Stimulated activated naive B cell treated with anti-CD40 and anti-IgM and Interleukin-4, amounts not matched to agents 10 μg/mL and 1 μg/mL and 100 μg/mL, for 72 hours (primary cell): ENCODE data around the gene FAM222A.

Experiments used
- ATAC-seq, 2 donors: fragments of 150-1000 bp; cut with Tn5 transposase; replicated peaks; 2 replicates each; pipeline ENCODE4 v1.10.0; 2021; ENCODE audit warnings: moderate library complexity in 1 of 2
- DNase-seq: peaks from one replicate; pipeline ENCODE4 v3.0.0; 2021
- H3K27ac Mint-ChIP-seq: one replicate; pipeline ENCODE4 v1.8.0; 2022; ENCODE audit warnings: mild to moderate bottlenecking, mixed read lengths
- H3K27me3 Mint-ChIP-seq, 2 donors: one replicate each; pipeline ENCODE4 v1.8.0; 2022; ENCODE audit warnings: mixed read lengths in 2 of 2
- H3K36me3 Mint-ChIP-seq, 2 donors: one replicate each; pipeline ENCODE4 v1.8.0; 2022; ENCODE audit warnings: mixed read lengths in 2 of 2, mild to moderate bottlenecking in 1 of 2
- H3K4me1 Mint-ChIP-seq, 2 donors: one replicate each; pipeline ENCODE4 v1.8.0; 2022; ENCODE audit warnings: mixed read lengths in 2 of 2, mild to moderate bottlenecking in 1 of 2
- H3K4me3 Mint-ChIP-seq, 2 donors: one replicate each; pipeline ENCODE4 v1.8.0; 2022; ENCODE audit warnings: mild to moderate bottlenecking in 2 of 2, mixed read lengths in 2 of 2, moderate library complexity in 1 of 2
- H3K9me3 Mint-ChIP-seq, 2 donors: one replicate each; pipeline ENCODE4 v1.8.0; 2022; ENCODE audit warnings: mixed read lengths in 2 of 2, mild to moderate bottlenecking in 1 of 2

FAM222A gene

DNA sequence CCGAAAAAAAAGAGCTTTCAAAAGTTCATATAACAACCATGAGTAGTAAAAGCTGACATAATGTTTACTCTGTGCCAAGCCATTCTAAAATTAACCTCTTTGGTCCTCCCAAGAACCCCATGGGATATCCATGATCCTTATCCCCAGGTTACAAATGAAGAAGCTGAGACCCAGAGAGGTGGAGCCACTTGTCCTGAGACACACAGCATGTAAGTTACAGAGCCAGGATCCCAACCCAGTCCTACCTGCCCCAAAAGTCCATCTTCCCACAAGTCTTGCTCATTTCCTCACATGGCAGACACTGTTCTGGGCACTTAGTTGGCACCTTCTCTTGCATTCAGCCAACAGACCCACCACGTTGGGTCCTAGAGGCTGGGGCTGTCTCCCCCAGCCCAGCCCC is 82.4 kb downstream of the FAM222A start:
- H3K27me3 Mint-ChIP-seq = peaks cover 22 to 32% of the 10 kb centered on the region in 2 donors
- no peaks in the 10 kb centered on the region for H3K4me1 Mint-ChIP-seq
- DNase-seq (no peak), ATAC-seq (no peak)
- H3K9me3 Mint-ChIP-seq = no peaks in the 10 kb centered on the region
- H3K4me3 Mint-ChIP-seq = no peak overlapping the region
- no peak overlapping the region for H3K27ac Mint-ChIP-seq
- H3K36me3 Mint-ChIP-seq = no peaks in the 10 kb centered on the region

DNA sequence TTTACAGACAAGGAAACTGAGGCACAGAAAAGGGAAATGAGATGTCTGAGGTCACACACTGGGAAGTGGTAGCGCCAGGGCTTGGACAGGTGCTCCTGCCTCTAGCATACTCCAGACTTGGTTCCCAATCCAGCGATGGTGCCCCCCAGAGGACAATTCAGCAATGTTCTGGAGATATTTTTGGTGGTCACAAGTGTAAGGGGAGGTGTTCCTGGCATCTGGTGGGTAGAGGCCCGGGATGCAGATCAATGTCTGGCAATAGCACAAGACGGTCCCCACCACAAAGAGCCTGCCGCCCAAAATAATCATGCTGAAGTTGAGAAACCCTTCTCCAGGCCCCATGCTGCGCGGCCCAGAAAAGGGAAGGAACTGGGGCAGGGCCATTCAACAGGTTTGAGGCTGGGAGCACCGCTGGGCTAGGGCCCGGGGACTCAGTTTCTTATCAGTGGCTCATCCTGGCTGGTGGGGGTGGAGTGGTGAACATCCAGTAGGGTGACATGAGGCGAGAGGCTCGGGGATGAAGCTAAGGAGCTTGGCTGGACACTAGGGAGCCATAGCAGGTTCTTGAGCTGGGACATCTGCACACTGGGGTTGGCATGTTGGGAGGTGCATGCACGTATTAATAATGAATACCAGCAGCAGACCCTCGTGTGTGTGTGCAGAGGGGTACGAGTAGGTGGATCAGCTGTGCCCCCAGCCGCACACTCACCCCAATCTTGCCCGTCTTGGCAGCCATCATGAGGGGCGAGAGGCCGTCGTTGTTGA is 84.5 kb downstream of the FAM222A start:
- Mint-ChIP-seq H3K4me1 (no peaks in the 10 kb centered on the region), H3K27me3 (peaks cover 17 to 22% of the 10 kb centered on the region in 2 donors), H3K4me3 (no peak overlapping the region), H3K9me3 (no peaks in the 10 kb centered on the region), H3K36me3 (no peaks in the 10 kb centered on the region), H3K27ac (no peak overlapping the region)
- ATAC-seq = no peak
- DNase-seq = no peak

DNA sequence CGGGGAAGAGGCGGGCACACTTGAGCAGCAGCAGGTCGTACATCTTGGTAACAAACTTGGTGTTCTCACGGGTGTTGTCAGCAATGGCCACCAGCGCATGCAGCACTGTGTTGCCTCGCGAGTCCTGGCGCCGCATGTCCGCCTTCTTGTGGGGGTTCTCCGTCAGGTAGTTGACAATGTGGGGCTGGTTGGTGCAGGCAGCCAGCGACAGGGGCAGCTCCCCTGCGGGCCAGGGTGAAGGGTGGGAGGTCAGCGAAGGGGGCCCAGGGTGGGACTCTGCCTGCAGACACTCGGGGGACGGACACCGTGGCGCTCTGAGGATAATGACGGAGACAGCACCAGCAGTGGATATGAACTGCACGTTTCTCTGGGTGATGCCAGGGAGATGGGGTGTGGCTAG is 85.1 kb downstream of the FAM222A start:
- H3K36me3 Mint-ChIP-seq = no peaks in the 10 kb centered on the region
- H3K27me3 Mint-ChIP-seq = peaks cover 13 to 16% of the 10 kb centered on the region in 2 donors
- no peaks in the 10 kb centered on the region for H3K4me1 Mint-ChIP-seq
- no peak overlapping the region for H3K4me3 Mint-ChIP-seq
- no peak overlapping the region for H3K27ac Mint-ChIP-seq
- no peaks in the 10 kb centered on the region for H3K9me3 Mint-ChIP-seq
- DNase-seq (no peak), ATAC-seq (no peak)

- ATAC-seq = no peak
- no peak overlapping the region for H3K27ac Mint-ChIP-seq
- H3K27me3 Mint-ChIP-seq = peaks cover 12 to 14% of the 10 kb centered on the region in 2 donors
- no peaks in the 10 kb centered on the region for H3K9me3 Mint-ChIP-seq
- no peak overlapping the region for H3K4me3 Mint-ChIP-seq
- no peak for DNase-seq
- H3K4me1 Mint-ChIP-seq = peaks cover 0 to 2% of the 10 kb centered on the region in 2 donors
- no peaks in the 10 kb centered on the region for H3K36me3 Mint-ChIP-seq
Measured at GRCh38 chr12:109800536-109800935, 86.9 kb downstream of the FAM222A start.

- no peak for DNase-seq
- peaks cover 6 to 9% of the 10 kb centered on the region in 2 donors for H3K27me3 Mint-ChIP-seq
- no peaks in the 10 kb centered on the region for H3K9me3 Mint-ChIP-seq
- no peaks in the 10 kb centered on the region for H3K36me3 Mint-ChIP-seq
- H3K4me1 Mint-ChIP-seq = peaks cover 0 to 2% of the 10 kb centered on the region in 2 donors
- H3K4me3 Mint-ChIP-seq = no peak overlapping the region
- ATAC-seq = no peak
- no peak overlapping the region for H3K27ac Mint-ChIP-seq
Measured at GRCh38 chr12:109802828-109803227, 89.2 kb downstream of the FAM222A start.

GRCh38 chr12:109803678-109804077 is 90.1 kb downstream of the FAM222A start:
- Mint-ChIP-seq H3K4me3 (no peak overlapping the region), H3K27ac (no peak overlapping the region), H3K27me3 (peaks cover 0 to under 1% of the 10 kb centered on the region in 2 donors), H3K9me3 (no peaks in the 10 kb centered on the region), H3K36me3 (no peaks in the 10 kb centered on the region), H3K4me1 (peaks cover 0 to 2% of the 10 kb centered on the region in 2 donors)
- DNase-seq (no peak), ATAC-seq (no peak)

- Mint-ChIP-seq H3K27ac (no peak overlapping the region), H3K27me3 (no peaks in the 10 kb centered on the region), H3K4me1 (peaks cover 0 to 2% of the 10 kb centered on the region in 2 donors), H3K36me3 (no peaks in the 10 kb centered on the region), H3K4me3 (no peak overlapping the region), H3K9me3 (no peaks in the 10 kb centered on the region)
- DNase-seq = peak; percentile 30
- peak; percentile 70 to 83 for ATAC-seq
Measured at GRCh38 chr12:109804820-109805761, 91.5 kb downstream of the FAM222A start.

- no peak overlapping the region for H3K27ac Mint-ChIP-seq
Measured at GRCh38 chr12:109807954-109808643, 94.5 kb downstream of the FAM222A start.

DNA sequence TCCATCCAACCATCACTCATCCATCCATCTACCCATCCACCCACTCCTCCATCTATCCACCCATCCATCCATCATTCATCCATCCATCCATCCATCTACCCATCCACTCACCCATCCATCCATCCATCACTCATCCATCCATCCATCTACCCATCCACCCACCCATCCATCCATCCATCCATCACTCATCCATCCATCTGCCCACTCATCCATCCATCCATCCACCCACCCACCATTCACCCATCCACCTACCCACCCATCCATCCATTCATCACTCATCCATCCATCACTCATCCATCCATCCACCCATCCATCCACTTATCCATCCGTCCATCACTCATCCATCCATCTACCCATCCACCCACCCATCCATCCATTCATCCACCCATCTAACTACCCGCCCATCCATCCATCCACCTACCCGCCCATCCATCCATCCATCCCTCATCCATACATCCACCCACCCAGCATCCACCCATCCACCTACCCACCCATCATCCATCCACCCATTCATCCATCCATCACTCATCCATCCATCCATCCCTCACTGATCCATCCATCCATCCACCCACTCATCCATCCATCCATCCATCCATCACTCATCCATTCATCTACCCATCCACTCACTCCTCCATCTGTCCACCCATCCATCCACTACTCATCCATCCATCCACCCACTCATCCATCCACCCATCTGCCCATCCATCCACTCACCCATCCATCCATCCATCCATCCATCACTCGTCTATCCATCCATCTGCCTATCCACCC is 95.4 kb downstream of the FAM222A start:
- H3K4me1 Mint-ChIP-seq = peaks cover 0 to 2% of the 10 kb centered on the region in 2 donors
- H3K9me3 Mint-ChIP-seq = no peaks in the 10 kb centered on the region
- no peak overlapping the region for H3K4me3 Mint-ChIP-seq
- ATAC-seq (no peak), DNase-seq (no peak)
- no peaks in the 10 kb centered on the region for H3K36me3 Mint-ChIP-seq
- no peak overlapping the region for H3K27ac Mint-ChIP-seq
- H3K27me3 Mint-ChIP-seq = no peaks in the 10 kb centered on the region

More at GRCh38 chr12:109807954-109808643, 94.5 kb downstream of the FAM222A start:
- Mint-ChIP-seq H3K4me3 (no peak overlapping the region), H3K27me3 (no peaks in the 10 kb centered on the region), H3K4me1 (peaks cover 0 to 2% of the 10 kb centered on the region in 2 donors), H3K36me3 (no peaks in the 10 kb centered on the region), H3K9me3 (no peaks in the 10 kb centered on the region)
- ATAC-seq = no peak
- DNase-seq = no peak

DNA sequence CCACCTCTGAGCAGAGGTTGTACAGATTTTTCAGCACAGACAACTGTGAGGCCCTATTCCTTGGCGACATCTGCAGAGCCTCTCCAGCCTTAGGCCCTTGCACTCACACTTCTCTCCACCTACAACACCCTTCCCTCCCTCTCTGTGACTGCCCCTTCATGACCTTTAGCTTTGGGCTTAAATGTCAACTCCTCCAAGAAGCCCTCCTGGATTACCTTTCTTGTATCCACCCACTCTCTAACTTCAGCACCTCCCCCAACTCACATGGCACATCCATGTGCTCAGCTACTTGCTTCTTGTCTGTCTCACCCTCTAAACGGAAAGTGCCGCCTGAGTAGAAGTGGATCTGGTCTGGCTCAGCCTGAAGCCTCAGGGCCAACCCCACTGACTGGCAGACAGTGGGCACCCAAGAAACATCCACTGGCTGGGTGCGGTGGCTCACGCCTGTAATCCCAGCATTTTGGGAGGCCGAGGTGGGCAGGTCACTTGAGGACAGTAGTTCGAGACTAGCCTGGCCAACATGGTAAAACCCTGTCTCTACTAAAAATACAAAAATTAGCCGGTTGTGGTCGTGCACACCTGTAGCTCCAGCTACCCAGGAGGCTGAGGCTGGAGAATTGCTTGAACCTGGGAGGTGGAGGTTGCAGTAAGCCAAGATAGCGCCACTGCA is 97.5 kb downstream of the FAM222A start:
- Mint-ChIP-seq H3K4me1 (no peaks in the 10 kb centered on the region), H3K4me3 (no peak overlapping the region), H3K36me3 (no peaks in the 10 kb centered on the region), H3K27ac (no peak overlapping the region), H3K9me3 (no peaks in the 10 kb centered on the region), H3K27me3 (no peaks in the 10 kb centered on the region)
- ATAC-seq = no peak
- no peak for DNase-seq

GRCh38 chr12:109811624-109811995 is 98.0 kb downstream of the FAM222A start:
- Mint-ChIP-seq H3K27me3 (no peaks in the 10 kb centered on the region), H3K4me1 (no peaks in the 10 kb centered on the region), H3K27ac (no peak overlapping the region), H3K9me3 (no peaks in the 10 kb centered on the region), H3K36me3 (no peaks in the 10 kb centered on the region), H3K4me3 (no peak overlapping the region)
- ATAC-seq = no peak
- DNase-seq = no peak

DNA sequence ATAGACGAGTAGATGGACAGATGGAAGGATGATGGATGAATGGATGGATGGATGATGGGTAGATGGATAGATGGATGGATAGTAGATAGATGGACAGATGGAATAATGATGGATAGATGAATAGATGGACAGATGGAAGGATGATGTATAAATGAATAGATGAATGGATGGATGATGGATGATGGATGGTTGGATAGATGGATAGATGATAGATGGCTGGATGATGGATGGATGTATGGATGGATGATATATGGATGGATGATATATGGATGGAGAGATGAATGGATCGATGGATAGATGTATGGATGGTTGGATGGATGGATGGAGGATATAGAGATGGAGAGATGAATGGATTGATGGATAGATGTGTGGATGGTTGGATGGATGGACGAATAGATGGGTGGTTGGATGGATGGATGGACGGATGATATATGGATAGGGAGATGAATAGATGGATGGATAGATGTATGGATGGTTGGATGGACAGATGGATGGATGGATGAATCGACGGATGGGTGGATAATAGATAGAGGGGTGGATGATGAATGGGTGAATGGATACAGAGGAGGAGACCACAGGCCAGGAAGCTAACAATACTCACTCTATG is 100.3 kb downstream of the FAM222A start:
- H3K4me3 Mint-ChIP-seq = no peak overlapping the region
- ATAC-seq = no peak
- H3K27ac Mint-ChIP-seq = no peak overlapping the region
- no peaks in the 10 kb centered on the region for H3K27me3 Mint-ChIP-seq
- H3K9me3 Mint-ChIP-seq = no peaks in the 10 kb centered on the region
- no peaks in the 10 kb centered on the region for H3K4me1 Mint-ChIP-seq
- H3K36me3 Mint-ChIP-seq = no peaks in the 10 kb centered on the region
- no peak for DNase-seq

GRCh38 chr12:109814600-109815150 is 101.0 kb downstream of the FAM222A start:
- H3K36me3 Mint-ChIP-seq = no peaks in the 10 kb centered on the region
- ATAC-seq = no peak
- no peaks in the 10 kb centered on the region for H3K4me1 Mint-ChIP-seq
- H3K4me3 Mint-ChIP-seq = no peak overlapping the region
- H3K27ac Mint-ChIP-seq = no peak overlapping the region
- no peaks in the 10 kb centered on the region for H3K9me3 Mint-ChIP-seq
- peaks cover 0 to under 1% of the 10 kb centered on the region in 2 donors for H3K27me3 Mint-ChIP-seq
- no peak for DNase-seq
